PC-3 (cell line): Measurements from ENCODE around the gene OTX1. TPM values are rescaled to one million over a fixed set of nuclear protein-coding genes. Genes with fewer than 3 reads are reported as not detected.

Experiments
- ATAC-seq: fragments of 200-7000 bp; cut with Tn5 transposase; 2 replicates; pipeline ENCODE4 v1.9.1; 2020; ENCODE audit warnings: mild to moderate bottlenecking, moderate library complexity
- BruUV-seq: library from RNA; stranded (reverse); fragments of 400-500 nt; replicated peaks from 2 replicates; lab custom pipeline; 2021; lab: Mats Ljungman, UMichigan
- CTCF ChIA-PET: fragments of 300-600 bp; sonication (Branson Sonifier 250); formaldehyde crosslinking; loops from one replicate; lab custom pipeline; 2022; ENCODE audit warnings: antibody characterized with exemption; lab: Charles Lee
- POLR2A ChIA-PET: fragments of 300-600 bp; sonication (Branson Sonifier 250); formaldehyde crosslinking; loops from one replicate; lab custom pipeline; 2022; ENCODE audit warnings: antibody characterized with exemption; ENCODE audit not compliant: unreplicated experiment; lab: Charles Lee
- DNase-seq: peaks from one replicate; pipeline ENCODE4 v3.0.0-alpha.2; 2015
- H2AFZ ChIP-seq: fragments of 300-600 bp; sonication (generic); 2 replicates; pipeline ENCODE4 v1.6.0; 2016; ENCODE audit warnings: antibody characterized with exemption, low read length
- H3F3A ChIP-seq: fragments of 300-600 bp; sonication (generic); one replicate; pipeline ENCODE4 v1.6.0; 2017; ENCODE audit warnings: antibody characterized with exemption, low read length, control low read depth, mild to moderate bottlenecking; ENCODE audit not compliant: unreplicated experiment
- H3K27ac ChIP-seq: fragments of 300-600 bp; sonication (generic); 2 replicates; pipeline ENCODE4 v1.5.1; 2016; ENCODE audit warnings: mild to moderate bottlenecking, low read length
- H3K27me3 ChIP-seq: fragments of 300-600 bp; sonication (generic); 2 replicates; pipeline ENCODE4 v1.6.1; 2016; ENCODE audit warnings: low read length, mixed read lengths
- H3K36me3 ChIP-seq: fragments of 300-600 bp; sonication (generic); 2 replicates; pipeline ENCODE4 v1.6.1; 2016; ENCODE audit warnings: low read depth, mixed run types, low read length, mixed read lengths
- H3K4me1 ChIP-seq: fragments of 300-600 bp; sonication (generic); 2 replicates; pipeline ENCODE4 v1.5.1; 2016; ENCODE audit warnings: low read length; ENCODE audit not compliant: insufficient read depth
- H3K4me2 ChIP-seq: fragments of 300-600 bp; sonication (generic); 2 replicates; pipeline ENCODE4 v1.6.0; 2016; ENCODE audit warnings: low read length
- H3K4me3 ChIP-seq: fragments of 300-600 bp; sonication (generic); 2 replicates; pipeline ENCODE4 v1.5.1; 2016; ENCODE audit warnings: mild to moderate bottlenecking, low read length, mixed read lengths
- H3K79me2 ChIP-seq: fragments of 300-600 bp; sonication (generic); 2 replicates; pipeline ENCODE4 v1.6.1; 2017; ENCODE audit warnings: low read length, mixed read lengths
- H3K9ac ChIP-seq: fragments of 300-600 bp; sonication (generic); 2 replicates; pipeline ENCODE4 v1.6.0; 2016; ENCODE audit warnings: mild to moderate bottlenecking, low read length
- H3K9me2 ChIP-seq: fragments of 300-600 bp; sonication (generic); replicated peaks from 2 replicates; pipeline ENCODE4 v1.6.1; 2016; ENCODE audit warnings: mixed run types, low read length, mixed read lengths
- H3K9me3 ChIP-seq: fragments of 300-600 bp; sonication (generic); 2 replicates; pipeline ENCODE4 v1.6.1; 2016; ENCODE audit warnings: low read length, mixed read lengths
- H4K20me1 ChIP-seq: fragments of 300-600 bp; sonication (generic); 2 replicates; pipeline ENCODE4 v1.6.1; 2016; ENCODE audit warnings: low read length, mixed read lengths
- EZH2 ChIP-seq: fragments of 300-600 bp; sonication (generic); IDR thresholded peaks from one replicate; pipeline ENCODE4 v1.6.1; 2017; ENCODE audit warnings: antibody characterized with exemption, mild to moderate bottlenecking, low read length; ENCODE audit not compliant: unreplicated experiment
- EZH2phosphoT487 ChIP-seq: fragments of 300-600 bp; sonication (generic); IDR thresholded peaks from 2 replicates; pipeline ENCODE4 v1.6.1; 2018; ENCODE audit warnings: mild to moderate bottlenecking, antibody characterized with exemption, low read length, borderline replicate concordance
- intact Hi-C: fragments of 100-400 bp; cut with micrococcal nuclease; formaldehyde crosslinking; loops from 2 replicates; pipeline ENCODE4 v1.9.0; 2023
- total RNA-seq: library from RNA; depleted of rRNA; stranded (reverse); fragments of >200 nt; gene quantifications from 2 replicates; pipeline ENCODE4 v1.2.3, GENCODE V29; 2014
- TF ChIP-seq, protein P1 (sequence below): fragments of 300-600 bp; sonication (generic); conservative IDR thresholded peaks from 2 replicates; pipeline ENCODE4 v1.5.1; 2017; ENCODE audit warnings: antibody characterized with exemption, low read depth, mild to moderate bottlenecking, low read length

Gene OTX1
- total RNA-seq, 1 experiment from 2014 or later: 2.3 TPM

GRCh38 chr2:63044362-63045327 lies 6.0 kb upstream of the OTX1 start:
- H3K4me3 ChIP-seq: no peak overlapping the region
- H3K4me2 ChIP-seq: no peak overlapping the region
- no peaks in the 10 kb centered on the region for H3K36me3 ChIP-seq
- no TSS peak for BruUV-seq
- no peak overlapping the region for H3K27ac ChIP-seq
- H3K27me3 ChIP-seq: no peaks in the 10 kb centered on the region
- no peaks in the 10 kb centered on the region for H3F3A ChIP-seq
- ATAC-seq (no peak), DNase-seq (no peak)
- no peaks in the 10 kb centered on the region for H3K9me2 ChIP-seq
- no peaks in the 10 kb centered on the region for H4K20me1 ChIP-seq
- no peak overlapping the region for H2AFZ ChIP-seq
- TF ChIP-seq EZH2: no peak
- TF ChIP-seq, protein P1, sequence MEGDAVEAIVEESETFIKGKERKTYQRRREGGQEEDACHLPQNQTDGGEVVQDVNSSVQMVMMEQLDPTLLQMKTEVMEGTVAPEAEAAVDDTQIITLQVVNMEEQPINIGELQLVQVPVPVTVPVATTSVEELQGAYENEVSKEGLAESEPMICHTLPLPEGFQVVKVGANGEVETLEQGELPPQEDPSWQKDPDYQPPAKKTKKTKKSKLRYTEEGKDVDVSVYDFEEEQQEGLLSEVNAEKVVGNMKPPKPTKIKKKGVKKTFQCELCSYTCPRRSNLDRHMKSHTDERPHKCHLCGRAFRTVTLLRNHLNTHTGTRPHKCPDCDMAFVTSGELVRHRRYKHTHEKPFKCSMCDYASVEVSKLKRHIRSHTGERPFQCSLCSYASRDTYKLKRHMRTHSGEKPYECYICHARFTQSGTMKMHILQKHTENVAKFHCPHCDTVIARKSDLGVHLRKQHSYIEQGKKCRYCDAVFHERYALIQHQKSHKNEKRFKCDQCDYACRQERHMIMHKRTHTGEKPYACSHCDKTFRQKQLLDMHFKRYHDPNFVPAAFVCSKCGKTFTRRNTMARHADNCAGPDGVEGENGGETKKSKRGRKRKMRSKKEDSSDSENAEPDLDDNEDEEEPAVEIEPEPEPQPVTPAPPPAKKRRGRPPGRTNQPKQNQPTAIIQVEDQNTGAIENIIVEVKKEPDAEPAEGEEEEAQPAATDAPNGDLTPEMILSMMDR: no peak
- TF ChIP-seq EZH2phosphoT487: no peak
- POLR2A ChIA-PET: interaction anchor here (0.6 kb wide), 1 partner anchor 763 kb away, joined by 8 read pairs; no protein-coding TSS in a partner anchor
- peaks cover 9% of the 10 kb centered on the region; the same call in 1 of the 2 replicates for H3K4me1 ChIP-seq
- no peaks in the 10 kb centered on the region for H3K9me3 ChIP-seq
- CTCF ChIA-PET: no interaction called here
- intact Hi-C loops: no loop called here
- H3K79me2 ChIP-seq: no peaks in the 10 kb centered on the region
- H3K9ac ChIP-seq: no peak overlapping the region

GRCh38 chr2:63046552-63046951 lies 4.1 kb upstream of the OTX1 start:
- Histone ChIP-seq H3K27ac (no peak overlapping the region), H3K4me3 (no peak overlapping the region)
- CTCF ChIA-PET: no interaction called here

More at GRCh38 chr2:63046552-63046951, 4.1 kb upstream of the OTX1 start:
- Histone ChIP-seq H3K9ac (no peak overlapping the region), H3K79me2 (peaks cover 8% of the 10 kb centered on the region), H2AFZ (no peak overlapping the region), H3K4me1 (peaks cover 11% of the 10 kb centered on the region; the same call in 1 of the 2 replicates), H3K9me2 (no peaks in the 10 kb centered on the region), H4K20me1 (no peaks in the 10 kb centered on the region), H3K36me3 (no peaks in the 10 kb centered on the region), H3F3A (no peaks in the 10 kb centered on the region), H3K4me2 (no peak overlapping the region), H3K9me3 (no peaks in the 10 kb centered on the region), H3K27me3 (no peaks in the 10 kb centered on the region)
- BruUV-seq: no TSS peak
- intact Hi-C loops: no loop called here
- DNase-seq (no peak), ATAC-seq (no peak)
- POLR2A ChIA-PET: interaction anchor here (0.6 kb wide), 1 partner anchor 541 kb away, joined by 3 read pairs; no protein-coding TSS in a partner anchor
- TF ChIP-seq EZH2: no peak
- no peak for TF ChIP-seq EZH2phosphoT487
- TF ChIP-seq, protein P1: no peak
